H1 (cell line): Measurements from ENCODE around the gene NEO1.

ENCODE experiments used
- ASH2L ChIP-seq: fragments of 200-600, 300-600 bp; sonication (generic); IDR thresholded peaks from one replicate; pipeline ENCODE4 v1.7.1; 2017; ENCODE audit warnings: low read length
- CTCF ChIP-seq, 3 experiments: IDR thresholded peaks; 1 replicate in 2 of 3; 2 replicates in 1 of 3; pipeline versions ENCODE4 v1.5.1 to v1.6.1; 2011; ENCODE audit warnings: low read length in 3 of 3, mild to moderate bottlenecking in 3 of 3, inconsistent platforms in 2 of 3, low read depth in 1 of 3, moderate library complexity in 1 of 3; ENCODE audit not compliant: insufficient read depth in 1 of 3; ENCODE audit errors: control extremely low read depth in 1 of 3
- JUND ChIP-seq: IDR thresholded peaks from 2 replicates; pipeline ENCODE4 v1.6.1; 2011; ENCODE audit warnings: mild to moderate bottlenecking, improper control_type of control experiment, low read length
- POLR2A ChIP-seq, 2 experiments: IDR thresholded peaks; 1 replicate in 1 of 2; 2 replicates in 1 of 2; pipeline ENCODE4 v1.6.1; 2011; ENCODE audit warnings: low read depth in 2 of 2, low read length in 2 of 2, mild to moderate bottlenecking in 2 of 2; ENCODE audit errors: control extremely low read depth in 1 of 2
- POLR2AphosphoS5 ChIP-seq: IDR thresholded peaks from 2 replicates; pipeline ENCODE4 v1.6.1; 2011; ENCODE audit warnings: low read depth, low read length
- SIN3A ChIP-seq, 2 experiments: IDR thresholded peaks in 1 of 2; conservative IDR thresholded peaks in 1 of 2; 2 replicates each; pipeline ENCODE4 v1.6.1; 2011 to 2012; ENCODE audit warnings: low read length in 2 of 2, improper control_type of control experiment in 1 of 2, low read depth in 1 of 2, mild to moderate bottlenecking in 1 of 2
- SP1 ChIP-seq: IDR thresholded peaks from 2 replicates; pipeline ENCODE4 v1.6.1; 2011; ENCODE audit warnings: low read depth, low read length
- TAF7 ChIP-seq: optimal IDR thresholded peaks from 2 replicates; pipeline ENCODE3; 2011; ENCODE audit warnings: low read depth, mild to moderate bottlenecking, inconsistent platforms, low read length, moderate library complexity, borderline replicate concordance

- TF ChIP-seq TAF7 (no peak), POLR2A (IDR thresholded peaks at IDR 0.05; ENCODE audit: control extremely low read depth in 1 of 2, low read depth in 2 of 2, low read length in 2 of 2) (no peak), SP1 (no peak), ASH2L (no peak), SIN3A (conservative IDR thresholded peaks at IDR 0.05 in 1 of 2, IDR thresholded peaks at IDR 0.05 in 1 of 2; ENCODE audit: low read depth in 1 of 2, low read length in 2 of 2) (no peak), POLR2AphosphoS5 (no peak), CTCF (IDR thresholded peaks at IDR 0.05; ENCODE audit: control extremely low read depth in 1 of 3, insufficient read depth in 1 of 3, low read depth in 1 of 3, low read length in 3 of 3) (no peak), JUND (no peak)
Observed at GRCh38 chr15:73141216-73141900, 89.1 kb downstream of the NEO1 start.
